HCT116 (cell line): ENCODE data around the gene MAFG. TPM values are rescaled to one million over a fixed set of nuclear protein-coding genes. Genes with fewer than 3 reads are reported as not detected.

Experiments
- ATAC-seq: fragments of 200-7000 bp; cut with Tn5 transposase; 2 replicates; pipeline ENCODE4 v1.9.1; 2020; ENCODE audit warnings: mild to moderate bottlenecking, moderate library complexity
- BruUV-seq: library from RNA; stranded (reverse); fragments of 400-500 nt; replicated peaks from 2 replicates; lab custom pipeline; 2021; lab: Mats Ljungman, UMichigan
- CTCF ChIA-PET: fragments of 300-600 bp; sonication (Branson Sonifier 250); formaldehyde crosslinking; loops from one replicate; lab custom pipeline; 2021; ENCODE audit warnings: antibody characterized with exemption; lab: Charles Lee
- POLR2A ChIA-PET: fragments of 300-600, 350-600 bp; sonication (Branson Sonifier 250); formaldehyde crosslinking; loops from one replicate; lab custom pipeline; 2021; ENCODE audit warnings: antibody characterized with exemption; lab: Charles Lee
- RAD21 ChIA-PET, 2 experiments: fragments of 300-600 bp; sonication (Branson Sonifier 250); formaldehyde crosslinking; loops; one replicate each; lab custom pipeline; 2023; ENCODE audit warnings: low total read pairs in 2 of 2; ENCODE audit not compliant: uncharacterized antibody in 2 of 2, unreplicated experiment in 2 of 2, low non-redundant PET in 1 of 2; lab: Charles Lee
- DNase-seq: peaks from one replicate; pipeline ENCODE4 v3.0.0-alpha.2; 2010; ENCODE audit warnings: low read depth, low spot score
- H2AFZ ChIP-seq: fragments of 200-600 bp; shearing (Covaris generic), sonication (generic); 2 replicates; pipeline ENCODE4 v1.6.1; 2017; ENCODE audit warnings: low read depth, mixed run types, mixed read lengths, antibody characterized with exemption, low read length; ENCODE audit not compliant: poor library complexity, severe bottlenecking
- H3K27ac ChIP-seq: 2 replicates; pipeline ENCODE4 v1.5.1; 2012; ENCODE audit warnings: low read depth, low read length
- H3K27me3 ChIP-seq: fragments of 200-600 bp; sonication (generic); 2 replicates; pipeline ENCODE4 v1.6.1; 2016; ENCODE audit warnings: mixed run types, low read length, mixed read lengths; ENCODE audit not compliant: insufficient read depth
- H3K36me3 ChIP-seq, 2 experiments: fragments of 200-500 bp in 1 of 2; fragments of 200-600 bp in 1 of 2; sonication (Bioruptor generic) in 1 of 2; sonication (generic) in 1 of 2; 2 replicates each; pipeline versions ENCODE4 v1.5.1 to v1.6.1; 2014 to 2016; ENCODE audit warnings: low read length in 2 of 2, inconsistent platforms in 1 of 2, mixed read lengths in 1 of 2, mixed run types in 1 of 2; ENCODE audit not compliant: insufficient read depth in 2 of 2, control insufficient read depth in 1 of 2
- H3K4me1 ChIP-seq, 2 experiments: fragments of 200-600 bp in 1 of 2; sonication (generic) in 1 of 2; 2 replicates each; pipeline versions ENCODE4 v1.5.1 to v1.6.1; 2012 to 2017; ENCODE audit warnings: low read length in 2 of 2, inconsistent platforms in 1 of 2, mild to moderate bottlenecking in 1 of 2, mixed read lengths in 1 of 2, mixed run types in 1 of 2, moderate library complexity in 1 of 2; ENCODE audit not compliant: insufficient read depth in 2 of 2, control insufficient read depth in 1 of 2
- H3K4me2 ChIP-seq: fragments of 200-600 bp; sonication (generic); 2 replicates; pipeline ENCODE4 v1.6.1; 2017; ENCODE audit warnings: mixed run types, low read length, mixed read lengths
- H3K4me3 ChIP-seq, 2 experiments: fragments of 200-600 bp in 1 of 2; sonication (generic) in 1 of 2; replicated peaks in 1 of 2; 2 replicates each; pipeline ENCODE4 v1.5.1; 2011 to 2016; ENCODE audit warnings: low read length in 2 of 2, control low read depth in 1 of 2, low read depth in 1 of 2, mild to moderate bottlenecking in 1 of 2, mixed read lengths in 1 of 2, mixed run types in 1 of 2
- H3K79me2 ChIP-seq: fragments of 200-600 bp; sonication (generic); 2 replicates; pipeline ENCODE4 v1.6.1; 2017; ENCODE audit warnings: mild to moderate bottlenecking, mixed run types, low read length, moderate library complexity, mixed read lengths; ENCODE audit not compliant: insufficient read depth
- H3K9ac ChIP-seq: fragments of 200-600 bp; sonication (generic); 2 replicates; pipeline ENCODE4 v1.6.1; 2016; ENCODE audit warnings: low read length, mixed read lengths
- H3K9me2 ChIP-seq: fragments of 200-600 bp; sonication (generic), shearing (Covaris generic); 2 replicates; pipeline ENCODE4 v1.6.1; 2017; ENCODE audit warnings: mixed run types, mild to moderate bottlenecking, moderate library complexity; ENCODE audit not compliant: insufficient read depth
- H3K9me3 ChIP-seq, 2 experiments: fragments of 200-500 bp in 1 of 2; fragments of 200-600 bp in 1 of 2; sonication (Bioruptor generic) in 1 of 2; sonication (generic) in 1 of 2; 2 replicates each; pipeline ENCODE4 v1.6.1; 2014 to 2017; ENCODE audit warnings: low read length in 2 of 2, mixed read lengths in 2 of 2, inconsistent platforms in 1 of 2, low read depth in 1 of 2, mild to moderate bottlenecking in 1 of 2, mixed run types in 1 of 2, moderate library complexity in 1 of 2; ENCODE audit not compliant: control insufficient read depth in 1 of 2, insufficient read depth in 1 of 2
- H4K20me1 ChIP-seq: fragments of 200-600 bp; sonication (generic), shearing (Covaris generic); 2 replicates; pipeline ENCODE4 v1.6.1; 2017; ENCODE audit warnings: mixed run types, mild to moderate bottlenecking, moderate library complexity; ENCODE audit not compliant: insufficient read depth
- CEBPB ChIP-seq: IDR thresholded peaks from 2 replicates; pipeline ENCODE4 v1.6.1; 2012; ENCODE audit warnings: low read depth
- ELF1 ChIP-seq: IDR thresholded peaks from 2 replicates; pipeline ENCODE4 v1.6.1; 2012; ENCODE audit warnings: low read depth, borderline replicate concordance
- EZH2 ChIP-seq: fragments of 200-600 bp; sonication (generic); IDR thresholded peaks from 2 replicates; pipeline ENCODE4 v1.6.1; 2017; ENCODE audit warnings: antibody characterized with exemption, mixed run types
- FOSL1 ChIP-seq: IDR thresholded peaks from 2 replicates; pipeline ENCODE4 v1.6.1; 2012; ENCODE audit warnings: low read depth
- JUND ChIP-seq: IDR thresholded peaks from 2 replicates; pipeline ENCODE4 v1.6.1; 2012
- POLR2A ChIP-seq: IDR thresholded peaks from 2 replicates; pipeline ENCODE4 v1.7.0; 2011; ENCODE audit warnings: borderline replicate concordance; ENCODE audit not compliant: insufficient read depth, insufficient read length; ENCODE audit errors: extremely low read depth
- POLR2AphosphoS5 ChIP-seq: IDR thresholded peaks from 2 replicates; pipeline ENCODE4 v1.6.1; 2011; ENCODE audit warnings: mild to moderate bottlenecking, low read depth, low read length, moderate library complexity
- RAD21 ChIP-seq: IDR thresholded peaks from 2 replicates; pipeline ENCODE4 v1.6.1; 2012; ENCODE audit warnings: low read depth, mild to moderate bottlenecking
- SP1 ChIP-seq: IDR thresholded peaks from 2 replicates; pipeline ENCODE4 v1.6.1; 2012; ENCODE audit warnings: low read depth
- SRF ChIP-seq: IDR thresholded peaks from 2 replicates; pipeline ENCODE4 v1.6.1; 2012; ENCODE audit warnings: low read depth
- TCF7L2 ChIP-seq: IDR thresholded peaks from 2 replicates; pipeline ENCODE4 v1.7.0; 2011; ENCODE audit warnings: borderline replicate concordance, inconsistent platforms; ENCODE audit not compliant: insufficient read depth, insufficient read length; ENCODE audit errors: extremely low read depth
- YY1 ChIP-seq: IDR thresholded peaks from 2 replicates; pipeline ENCODE4 v1.6.1; 2011; ENCODE audit warnings: low read length, low read depth, moderate library complexity, mild to moderate bottlenecking; ENCODE audit not compliant: insufficient replicate concordance; ENCODE audit errors: extremely low read depth
- ZFX ChIP-seq: fragments of 450-650 bp; IDR thresholded peaks from 2 replicates; pipeline ENCODE4 v1.6.1; 2017
- ZNF274 ChIP-seq: fragments of 200-500 bp; sonication (Bioruptor generic); IDR thresholded peaks from 2 replicates; pipeline ENCODE4 v1.6.1; 2014; ENCODE audit warnings: mild to moderate bottlenecking, low read depth, low read length, inconsistent platforms
- intact Hi-C: fragments of 100-400 bp; cut with micrococcal nuclease; formaldehyde crosslinking; loops from 2 replicates; pipeline ENCODE4 v1.10.0; 2022
- total RNA-seq: library from RNA; stranded (reverse); gene quantifications from one replicate; pipeline ENCODE4 v1.2.1, GENCODE V29; 2021; ENCODE audit not compliant: unreplicated experiment
- TF ChIP-seq, protein P1 (sequence below): IDR thresholded peaks from 2 replicates; pipeline ENCODE4 v1.6.1; 2011; ENCODE audit warnings: mild to moderate bottlenecking, low read length, moderate library complexity; ENCODE audit not compliant: insufficient replicate concordance; ENCODE audit errors: extremely low read depth
- TF ChIP-seq, protein P2 (sequence below), 3 experiments: fragments of 200-600 bp in 1 of 3; sonication (generic) in 1 of 3; IDR thresholded peaks in 2 of 3; conservative IDR thresholded peaks in 1 of 3; 2 replicates each; pipeline ENCODE4 v1.5.1; 2012 to 2017; ENCODE audit warnings: low read depth in 2 of 3, low read length in 2 of 3, antibody characterized with exemption in 1 of 3, borderline replicate concordance in 1 of 3, control low read depth in 1 of 3, mild to moderate bottlenecking in 1 of 3, mixed read lengths in 1 of 3, mixed run types in 1 of 3, moderate library complexity in 1 of 3; ENCODE audit not compliant: insufficient read depth in 1 of 3

MAFG gene
- total RNA-seq, 1 experiment from 2014 or later, result 46.8 TPM

DNA sequence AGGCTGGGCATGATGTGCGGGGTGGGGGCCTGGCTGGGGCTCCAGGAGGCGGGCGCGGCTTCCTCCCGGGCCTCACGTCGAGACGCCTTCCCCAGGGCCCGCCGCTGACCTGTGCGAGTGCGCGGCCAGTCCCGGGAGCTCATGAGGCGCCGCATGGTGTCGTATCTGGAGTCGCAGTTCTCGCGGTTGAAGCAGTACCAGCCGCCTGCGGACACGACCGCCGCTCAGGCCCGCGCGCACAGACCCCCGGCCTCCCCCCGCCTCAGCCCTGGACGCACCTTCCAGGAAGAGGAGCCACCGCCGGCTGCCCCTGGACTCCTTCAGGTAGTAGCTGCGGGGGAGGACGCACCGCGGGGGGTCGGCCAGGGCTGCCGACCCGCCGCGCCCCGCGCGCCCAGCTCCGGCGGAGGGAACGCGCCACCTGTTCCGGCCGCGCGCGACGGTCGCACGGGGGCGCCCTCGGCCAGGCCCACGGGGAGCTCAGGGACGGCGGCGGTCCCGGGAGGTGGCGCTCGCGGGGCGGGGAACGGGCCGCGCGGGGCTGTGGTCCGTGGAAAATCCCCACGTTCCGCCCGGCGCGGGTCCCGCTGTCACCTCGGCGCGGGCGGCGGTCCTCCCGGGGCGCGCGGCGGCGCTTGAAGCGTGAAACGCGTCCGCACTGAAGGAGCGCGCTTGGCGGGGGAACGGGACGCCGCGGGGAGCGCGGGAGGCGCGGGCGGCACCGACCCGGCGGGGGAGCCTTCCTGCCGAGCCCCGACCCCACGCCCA is 32.0 kb upstream of the MAFG start:
- RAD21 ChIA-PET, result interaction anchor here (1.0 to 2.4 kb wide), 4 partner anchors 62 to 78 kb away, joined by 3 to 50 read pairs (median 25); partner anchors contain the start of genes CENPX (in 2 of the 2), LRRC45 (in 2 of the 2) and DCXR (in 1 of the 2)
- no peak overlapping the region for H2AFZ ChIP-seq
- ATAC-seq (peak; percentile 77), DNase-seq (no peak)
- no peaks in the 10 kb centered on the region for H3K9me3 ChIP-seq
- peak overlapping the region; percentile 67; the same call in 1 of the 2 replicates for H3K27ac ChIP-seq
- peak overlapping the region; percentile 99 for H3K4me2 ChIP-seq
- no peaks in the 10 kb centered on the region for H3K27me3 ChIP-seq
- H4K20me1 ChIP-seq, result no peaks in the 10 kb centered on the region
- H3K36me3 ChIP-seq, result no peaks in the 10 kb centered on the region
- H3K9me2 ChIP-seq, result no peaks in the 10 kb centered on the region
- CTCF ChIA-PET, result interaction anchor here (0.6 to 3.1 kb wide), 20 partner anchors 9 to 224 kb away, joined by 3 to 151 read pairs (median 4); partner anchors contain the start of genes ASPSCR1, CENPX, DCXR and LRRC45
- BruUV-seq, result no TSS peak
- no peaks in the 10 kb centered on the region for H3K79me2 ChIP-seq
- intact Hi-C loops, result loop anchor here (1.0 kb wide), 1 partner anchor 62 kb away; no protein-coding TSS in a partner anchor
- no peak for TF ChIP-seq ZNF274
- TF ChIP-seq SRF, result no peak
- no peak for TF ChIP-seq ELF1
- no peak for TF ChIP-seq CEBPB
- no peak for TF ChIP-seq POLR2A
- TF ChIP-seq, protein P1, sequence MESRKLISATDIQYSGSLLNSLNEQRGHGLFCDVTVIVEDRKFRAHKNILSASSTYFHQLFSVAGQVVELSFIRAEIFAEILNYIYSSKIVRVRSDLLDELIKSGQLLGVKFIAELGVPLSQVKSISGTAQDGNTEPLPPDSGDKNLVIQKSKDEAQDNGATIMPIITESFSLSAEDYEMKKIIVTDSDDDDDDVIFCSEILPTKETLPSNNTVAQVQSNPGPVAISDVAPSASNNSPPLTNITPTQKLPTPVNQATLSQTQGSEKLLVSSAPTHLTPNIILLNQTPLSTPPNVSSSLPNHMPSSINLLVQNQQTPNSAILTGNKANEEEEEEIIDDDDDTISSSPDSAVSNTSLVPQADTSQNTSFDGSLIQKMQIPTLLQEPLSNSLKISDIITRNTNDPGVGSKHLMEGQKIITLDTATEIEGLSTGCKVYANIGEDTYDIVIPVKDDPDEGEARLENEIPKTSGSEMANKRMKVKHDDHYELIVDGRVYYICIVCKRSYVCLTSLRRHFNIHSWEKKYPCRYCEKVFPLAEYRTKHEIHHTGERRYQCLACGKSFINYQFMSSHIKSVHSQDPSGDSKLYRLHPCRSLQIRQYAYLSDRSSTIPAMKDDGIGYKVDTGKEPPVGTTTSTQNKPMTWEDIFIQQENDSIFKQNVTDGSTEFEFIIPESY, result no peak
- peak; percentile 38 for TF ChIP-seq YY1
- TF ChIP-seq FOSL1, result no peak
- no peak for TF ChIP-seq TCF7L2
- 0 out of 2 replicates have a peak, but pooled peaks have one; percentile 34 for TF ChIP-seq POLR2AphosphoS5
- TF ChIP-seq, protein P2, sequence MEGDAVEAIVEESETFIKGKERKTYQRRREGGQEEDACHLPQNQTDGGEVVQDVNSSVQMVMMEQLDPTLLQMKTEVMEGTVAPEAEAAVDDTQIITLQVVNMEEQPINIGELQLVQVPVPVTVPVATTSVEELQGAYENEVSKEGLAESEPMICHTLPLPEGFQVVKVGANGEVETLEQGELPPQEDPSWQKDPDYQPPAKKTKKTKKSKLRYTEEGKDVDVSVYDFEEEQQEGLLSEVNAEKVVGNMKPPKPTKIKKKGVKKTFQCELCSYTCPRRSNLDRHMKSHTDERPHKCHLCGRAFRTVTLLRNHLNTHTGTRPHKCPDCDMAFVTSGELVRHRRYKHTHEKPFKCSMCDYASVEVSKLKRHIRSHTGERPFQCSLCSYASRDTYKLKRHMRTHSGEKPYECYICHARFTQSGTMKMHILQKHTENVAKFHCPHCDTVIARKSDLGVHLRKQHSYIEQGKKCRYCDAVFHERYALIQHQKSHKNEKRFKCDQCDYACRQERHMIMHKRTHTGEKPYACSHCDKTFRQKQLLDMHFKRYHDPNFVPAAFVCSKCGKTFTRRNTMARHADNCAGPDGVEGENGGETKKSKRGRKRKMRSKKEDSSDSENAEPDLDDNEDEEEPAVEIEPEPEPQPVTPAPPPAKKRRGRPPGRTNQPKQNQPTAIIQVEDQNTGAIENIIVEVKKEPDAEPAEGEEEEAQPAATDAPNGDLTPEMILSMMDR (IDR thresholded peaks at IDR 0.05 in 2 of 3, conservative IDR thresholded peaks at IDR 0.05 in 1 of 3; ENCODE audit: borderline replicate concordance in 1 of 3, insufficient read depth in 1 of 3, low read depth in 2 of 3, low read length in 2 of 3), result peak; percentile 58 to 97 (median 67)
- TF ChIP-seq SP1, result no peak
- peak; percentile 90 for TF ChIP-seq RAD21
- peak; percentile 24; the same call in 1 of the 2 replicates for TF ChIP-seq ZFX
- TF ChIP-seq EZH2, result no peak
- TF ChIP-seq JUND, result no peak
- H3K4me1 ChIP-seq, result peaks cover 11 to 22% of the 10 kb centered on the region in 2 experiments
- peak overlapping the region; percentile 62 for H3K9ac ChIP-seq
- H3K4me3 ChIP-seq, result peak overlapping the region; percentile 50 to 69
- POLR2A ChIA-PET, result interaction anchor here (1.0 kb wide), 2 partner anchors 43 to 57 kb away, joined by 3 to 4 read pairs; no protein-coding TSS in a partner anchor
